NCI-H2029 (cell line): ENCODE data around the gene CES3.
"Not testable (repeated sequence)": the region's sequence is repeated elsewhere in the genome, so short reads cannot be mapped to it uniquely, and the experiment has no call there.

ENCODE experiments used
- DNase-seq: peaks from one replicate; lab custom pipeline; 2025; lab: John Stamatoyannopoulos, UW

Gene CES3

GRCh38 chr16:66946974-66947301 is 14.1 kb upstream of the CES3 start:
- no peak for DNase-seq

DNA sequence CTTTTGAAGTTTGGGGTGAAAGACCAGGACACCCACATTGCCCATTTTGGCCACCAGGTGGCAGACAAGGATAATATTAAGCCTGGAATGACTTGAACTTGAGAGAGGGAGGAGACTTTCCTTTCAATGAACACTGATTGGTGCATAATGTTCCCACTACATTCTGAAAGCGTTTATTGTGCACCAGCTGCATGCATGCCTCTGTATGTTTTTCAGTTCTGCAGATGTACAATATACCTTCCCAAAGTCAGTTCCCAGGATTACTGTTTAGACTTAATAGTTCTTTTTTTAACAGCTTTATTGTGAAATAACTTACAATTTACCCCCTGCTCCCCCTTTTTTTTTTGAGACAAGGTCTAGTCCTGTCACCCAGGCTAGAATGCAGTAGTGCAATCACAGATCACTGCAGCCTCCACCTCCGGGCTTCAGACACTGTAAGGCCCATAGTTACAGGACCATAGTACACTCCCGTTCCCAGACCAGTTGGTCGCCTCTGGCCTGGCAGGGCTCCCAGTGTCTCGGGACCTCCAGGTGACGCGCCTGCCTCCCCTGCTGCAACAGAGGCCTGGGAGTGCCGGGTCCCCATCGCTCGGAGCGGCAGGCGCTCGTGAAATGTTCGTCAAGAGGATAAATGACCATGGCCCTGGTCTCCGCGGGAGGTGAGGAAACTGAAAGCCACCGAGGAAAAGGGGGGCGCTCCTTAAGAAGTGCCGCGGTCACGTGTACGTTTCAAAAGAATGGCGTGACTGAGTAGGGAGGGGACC is 13.6 kb upstream of the CES3 start:
- peak; percentile 13 for DNase-seq

- DNase-seq: no peak
Measured at GRCh38 chr16:66948134-66948836, 12.8 kb upstream of the CES3 start.

- no peak for DNase-seq
Measured at GRCh38 chr16:66948837-66949225, 12.2 kb upstream of the CES3 start.

- no peak for DNase-seq
Measured at GRCh38 chr16:66949472-66949871, 11.6 kb upstream of the CES3 start.

GRCh38 chr16:66950437-66950836 is 10.6 kb upstream of the CES3 start:
- DNase-seq: no peak

- no peak for DNase-seq
Measured at GRCh38 chr16:66950971-66951790, 9.9 kb upstream of the CES3 start.

- no peak for DNase-seq
Measured at GRCh38 chr16:66952430-66953110, 8.5 kb upstream of the CES3 start.

GRCh38 chr16:66953462-66954096 is 7.5 kb upstream of the CES3 start:
- DNase-seq: no peak

DNA sequence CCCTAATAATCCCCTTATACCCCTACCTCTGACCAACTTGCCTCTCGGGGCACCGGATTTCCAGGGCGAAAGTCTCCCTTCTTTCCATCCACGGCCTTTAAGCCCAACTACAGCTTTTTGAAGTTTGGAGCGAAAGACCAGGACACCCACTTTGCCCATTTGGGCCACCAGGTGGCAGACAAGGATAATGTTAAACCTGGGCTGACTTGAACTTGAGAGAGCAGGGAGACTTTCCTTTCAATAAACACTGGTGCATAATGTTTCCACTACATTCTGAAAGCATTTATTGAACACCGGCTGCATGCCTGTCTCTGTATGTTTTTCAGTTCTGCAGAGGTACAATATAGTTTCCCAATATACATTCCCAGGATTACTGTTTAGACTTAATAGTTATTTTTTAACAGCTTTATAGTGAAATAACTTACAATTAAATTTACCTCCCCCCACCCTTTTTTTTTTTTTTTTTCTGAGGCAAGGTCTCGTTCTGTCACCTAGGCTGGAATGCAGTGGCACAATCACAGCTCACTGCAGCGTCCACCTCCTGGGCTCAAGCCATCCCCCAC is 6.9 kb upstream of the CES3 start:
- DNase-seq: peak; percentile 4

- not testable (repeated sequence) for DNase-seq
Measured at GRCh38 chr16:66955363-66956153, 5.5 kb upstream of the CES3 start.

GRCh38 chr16:66956154-66956457 is 5.0 kb upstream of the CES3 start:
- DNase-seq: not testable (repeated sequence)

- DNase-seq: no peak
Measured at GRCh38 chr16:66958857-66959703, 2.0 kb upstream of the CES3 start.

GRCh38 chr16:66959704-66960161 is 1.3 kb upstream of the CES3 start:
- no peak for DNase-seq

GRCh38 chr16:66960270-66960669 is 796 bp upstream of the CES3 start:
- DNase-seq: no peak

- DNase-seq: peak; percentile 48
Measured at GRCh38 chr16:66961914-66962313, 848 bp downstream of the CES3 start.

GRCh38 chr16:66964049-66964448 is 3.0 kb downstream of the CES3 start:
- no peak for DNase-seq

DNA sequence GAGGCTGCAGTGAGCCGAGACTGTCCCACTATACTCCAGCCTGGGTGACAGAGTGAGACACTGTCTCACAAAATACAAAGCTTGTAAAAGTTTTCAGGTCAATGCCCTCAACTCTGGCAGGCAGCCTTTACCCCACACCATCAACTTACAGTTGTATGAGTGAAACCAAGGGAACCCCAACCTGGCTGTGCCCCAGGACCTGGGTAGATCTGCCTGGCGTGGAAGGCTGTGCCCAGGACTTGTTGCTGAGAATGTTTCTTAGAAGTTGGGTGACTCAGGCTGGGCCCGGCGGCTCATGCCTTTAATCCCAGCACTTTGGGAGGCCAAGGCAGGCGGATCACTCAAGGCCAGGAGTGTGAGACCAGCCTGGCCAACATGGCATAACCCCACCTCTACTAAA is 7.8 kb downstream of the CES3 start:
- no peak for DNase-seq

GRCh38 chr16:66970775-66971720 is 10.0 kb downstream of the CES3 start:
- no peak for DNase-seq
